WTC11 (cell line): ENCODE measurements around the gene AKT3.

Experiments
- ESRRA ChIP-seq: sonication (generic); formaldehyde crosslinking; IDR thresholded peaks from 2 replicates; pipeline ENCODE4 v1.8.1; 2022; ENCODE audit warnings: mild to moderate bottlenecking, missing genetic modification reagents, borderline replicate concordance
- NR3C1 ChIP-seq: sonication (generic); formaldehyde crosslinking; conservative IDR thresholded peaks from 2 replicates; pipeline ENCODE4 v1.8.1; 2023; ENCODE audit warnings: low read depth, mild to moderate bottlenecking, missing genetic modification reagents
- SMAD3 ChIP-seq: sonication (generic); formaldehyde crosslinking; IDR thresholded peaks from 2 replicates; pipeline ENCODE4 v1.8.0; 2022; ENCODE audit warnings: missing genetic modification reagents, mild to moderate bottlenecking, borderline replicate concordance
- SP1 ChIP-seq: sonication (generic); formaldehyde crosslinking; conservative IDR thresholded peaks from 2 replicates; pipeline ENCODE4 v1.8.1; 2022; ENCODE audit warnings: missing genetic modification reagents
- TCF7 ChIP-seq: sonication (generic); formaldehyde crosslinking; IDR thresholded peaks from 2 replicates; pipeline ENCODE4 v1.8.0; 2022; ENCODE audit warnings: mild to moderate bottlenecking, low read depth, missing genetic modification reagents, moderate library complexity
- TEAD4 ChIP-seq: sonication (generic); formaldehyde crosslinking; IDR thresholded peaks from 2 replicates; pipeline ENCODE4 v1.8.0; 2022; ENCODE audit warnings: mild to moderate bottlenecking, missing genetic modification reagents
- ZNF121 ChIP-seq: sonication (generic); formaldehyde crosslinking; IDR thresholded peaks from 2 replicates; pipeline ENCODE4 v1.8.0; 2023; ENCODE audit warnings: missing genetic modification reagents
- ZNF138 ChIP-seq: sonication (generic); formaldehyde crosslinking; conservative IDR thresholded peaks from 2 replicates; pipeline ENCODE4 v1.8.1; 2022; ENCODE audit warnings: mild to moderate bottlenecking, moderate library complexity, missing genetic modification reagents
- ZNF423 ChIP-seq: fragments of 250-450 bp; sonication (Bioruptor Pico); IDR thresholded peaks from 2 replicates; pipeline ENCODE4 v2.1.2; 2022; ENCODE audit warnings: mild to moderate bottlenecking, moderate library complexity
- TF ChIP-seq, protein P1 (sequence below): sonication (generic); formaldehyde crosslinking; IDR thresholded peaks from 2 replicates; pipeline ENCODE4 v1.8.1; 2022; ENCODE audit warnings: mild to moderate bottlenecking, missing genetic modification reagents, moderate library complexity, borderline replicate concordance
- TF ChIP-seq, protein P2 (sequence below): sonication (generic); formaldehyde crosslinking; IDR thresholded peaks from 2 replicates; pipeline ENCODE4 v1.8.1; 2023; ENCODE audit warnings: mild to moderate bottlenecking, missing genetic modification reagents, moderate library complexity
- TF ChIP-seq, protein P3 (sequence below): fragments of 200-600 bp; IDR thresholded peaks from 2 replicates; pipeline ENCODE4 v1.8.0; 2022; ENCODE audit warnings: antibody characterized with exemption

DNA sequence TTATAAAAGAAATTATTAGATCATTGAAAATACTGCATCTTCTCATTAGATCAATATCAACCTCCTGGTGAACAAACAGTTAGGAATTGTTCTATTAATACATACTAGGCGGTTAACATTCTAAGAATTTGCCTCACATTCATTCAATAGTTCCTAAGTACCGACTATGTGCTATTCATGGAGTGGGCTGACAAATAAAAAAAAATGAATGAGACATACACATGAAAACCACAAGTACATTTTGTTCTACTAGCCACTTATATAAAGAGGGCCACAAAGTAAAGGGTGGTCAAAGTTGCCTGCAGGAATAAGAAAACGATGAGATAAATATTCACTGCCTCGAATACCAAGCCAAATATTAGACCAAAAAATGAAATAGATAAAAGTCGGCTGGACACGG, 299.8 kb downstream of the AKT3 start:
- TF ChIP-seq, protein P1, sequence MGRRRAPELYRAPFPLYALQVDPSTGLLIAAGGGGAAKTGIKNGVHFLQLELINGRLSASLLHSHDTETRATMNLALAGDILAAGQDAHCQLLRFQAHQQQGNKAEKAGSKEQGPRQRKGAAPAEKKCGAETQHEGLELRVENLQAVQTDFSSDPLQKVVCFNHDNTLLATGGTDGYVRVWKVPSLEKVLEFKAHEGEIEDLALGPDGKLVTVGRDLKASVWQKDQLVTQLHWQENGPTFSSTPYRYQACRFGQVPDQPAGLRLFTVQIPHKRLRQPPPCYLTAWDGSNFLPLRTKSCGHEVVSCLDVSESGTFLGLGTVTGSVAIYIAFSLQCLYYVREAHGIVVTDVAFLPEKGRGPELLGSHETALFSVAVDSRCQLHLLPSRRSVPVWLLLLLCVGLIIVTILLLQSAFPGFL: no peak
- TF ChIP-seq, protein P2, sequence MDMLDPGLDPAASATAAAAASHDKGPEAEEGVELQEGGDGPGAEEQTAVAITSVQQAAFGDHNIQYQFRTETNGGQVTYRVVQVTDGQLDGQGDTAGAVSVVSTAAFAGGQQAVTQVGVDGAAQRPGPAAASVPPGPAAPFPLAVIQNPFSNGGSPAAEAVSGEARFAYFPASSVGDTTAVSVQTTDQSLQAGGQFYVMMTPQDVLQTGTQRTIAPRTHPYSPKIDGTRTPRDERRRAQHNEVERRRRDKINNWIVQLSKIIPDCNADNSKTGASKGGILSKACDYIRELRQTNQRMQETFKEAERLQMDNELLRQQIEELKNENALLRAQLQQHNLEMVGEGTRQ: no peak
- TF ChIP-seq, protein P3, sequence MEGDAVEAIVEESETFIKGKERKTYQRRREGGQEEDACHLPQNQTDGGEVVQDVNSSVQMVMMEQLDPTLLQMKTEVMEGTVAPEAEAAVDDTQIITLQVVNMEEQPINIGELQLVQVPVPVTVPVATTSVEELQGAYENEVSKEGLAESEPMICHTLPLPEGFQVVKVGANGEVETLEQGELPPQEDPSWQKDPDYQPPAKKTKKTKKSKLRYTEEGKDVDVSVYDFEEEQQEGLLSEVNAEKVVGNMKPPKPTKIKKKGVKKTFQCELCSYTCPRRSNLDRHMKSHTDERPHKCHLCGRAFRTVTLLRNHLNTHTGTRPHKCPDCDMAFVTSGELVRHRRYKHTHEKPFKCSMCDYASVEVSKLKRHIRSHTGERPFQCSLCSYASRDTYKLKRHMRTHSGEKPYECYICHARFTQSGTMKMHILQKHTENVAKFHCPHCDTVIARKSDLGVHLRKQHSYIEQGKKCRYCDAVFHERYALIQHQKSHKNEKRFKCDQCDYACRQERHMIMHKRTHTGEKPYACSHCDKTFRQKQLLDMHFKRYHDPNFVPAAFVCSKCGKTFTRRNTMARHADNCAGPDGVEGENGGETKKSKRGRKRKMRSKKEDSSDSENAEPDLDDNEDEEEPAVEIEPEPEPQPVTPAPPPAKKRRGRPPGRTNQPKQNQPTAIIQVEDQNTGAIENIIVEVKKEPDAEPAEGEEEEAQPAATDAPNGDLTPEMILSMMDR: no peak
- no peak for TF ChIP-seq NR3C1 (CRISPR knock-in tag)
- TF ChIP-seq ZNF138: no peak
- no peak for TF ChIP-seq ZNF121 (CRISPR knock-in tag)
- TF ChIP-seq TEAD4: no peak
- TF ChIP-seq ESRRA (CRISPR knock-in tag): no peak
- TF ChIP-seq SP1: no peak
- no peak for TF ChIP-seq SMAD3 (CRISPR knock-in tag)
- no peak for TF ChIP-seq TCF7
- no peak for TF ChIP-seq ZNF423
